Activated T-cell treated with anti-CD3 and anti-CD28 coated beads for 1 hour (primary cell): Measurements from ENCODE around the gene PDE10A.
"Not testable (repeated sequence)": the region's sequence is repeated elsewhere in the genome, so short reads cannot be mapped to it uniquely, and the experiment has no call there.

Source experiments
- DNase-seq: peaks from one replicate; pipeline ENCODE4 v3.0.0-alpha.2; 2020; ENCODE audit warnings: low read depth

The PDE10A gene

GRCh38 chr6:165551828-165552227 is 111.2 kb downstream of the PDE10A start:
- DNase-seq, result no peak

- DNase-seq, result no peak
Observed at GRCh38 chr6:165548450-165548849, 114.6 kb downstream of the PDE10A start.

- no peak for DNase-seq
Observed at GRCh38 chr6:165545806-165546205, 117.2 kb downstream of the PDE10A start.

GRCh38 chr6:165543781-165544180 is 119.3 kb downstream of the PDE10A start:
- DNase-seq, result no peak

- DNase-seq, result no peak
Observed at GRCh38 chr6:165536911-165537310, 126.1 kb downstream of the PDE10A start.

GRCh38 chr6:165519316-165519715 is 143.7 kb downstream of the PDE10A start:
- no peak for DNase-seq

GRCh38 chr6:165515963-165516624 is 146.9 kb downstream of the PDE10A start:
- DNase-seq, result no peak

- DNase-seq, result no peak
Observed at GRCh38 chr6:165514621-165515020, 148.4 kb downstream of the PDE10A start.

- no peak for DNase-seq
Observed at GRCh38 chr6:165511807-165512206, 151.2 kb downstream of the PDE10A start.

- no peak for DNase-seq
Observed at GRCh38 chr6:165508321-165508869, 154.6 kb downstream of the PDE10A start.

GRCh38 chr6:165506657-165507056 is 156.4 kb downstream of the PDE10A start:
- no peak for DNase-seq

- not testable (repeated sequence) for DNase-seq
Observed at GRCh38 chr6:165500214-165500907, 162.7 kb downstream of the PDE10A start.

- no peak for DNase-seq
Observed at GRCh38 chr6:165497472-165497871, 165.6 kb downstream of the PDE10A start.

- DNase-seq, result no peak
Observed at GRCh38 chr6:165488624-165489295, 174.3 kb downstream of the PDE10A start.

- DNase-seq, result no peak
Observed at GRCh38 chr6:165487950-165488349, 175.1 kb downstream of the PDE10A start.

- no peak for DNase-seq
Observed at GRCh38 chr6:165487347-165487746, 175.7 kb downstream of the PDE10A start.

GRCh38 chr6:165486183-165487137 is 176.6 kb downstream of the PDE10A start:
- no peak for DNase-seq

GRCh38 chr6:165484178-165484889 is 178.7 kb downstream of the PDE10A start:
- DNase-seq, result no peak

- no peak for DNase-seq
Observed at GRCh38 chr6:165481921-165482320, 181.1 kb downstream of the PDE10A start.

- no peak for DNase-seq
Observed at GRCh38 chr6:165480916-165481315, 182.1 kb downstream of the PDE10A start.

- no peak for DNase-seq
Observed at GRCh38 chr6:165478581-165478980, 184.5 kb downstream of the PDE10A start.
